ENCODE results near the gene DPF3.

Gene DPF3

GRCh38 chr14:72673179-72673578, 220.7 kb downstream of the DPF3 start:
- DNase-seq, result no peak

- DNase-seq, result no peak
Measured at GRCh38 chr14:72666610-72667009, 227.3 kb downstream of the DPF3 start.

GRCh38 chr14:72665259-72665658, 228.6 kb downstream of the DPF3 start:
- DNase-seq, result no peak

GRCh38 chr14:72664651-72665050, 229.2 kb downstream of the DPF3 start:
- DNase-seq, result no peak

GRCh38 chr14:72663956-72664650, 229.8 kb downstream of the DPF3 start:
- no peak for DNase-seq

- no peak for DNase-seq
Measured at GRCh38 chr14:72663076-72663487, 230.8 kb downstream of the DPF3 start.

- no peak for DNase-seq
Measured at GRCh38 chr14:72662214-72662613, 231.7 kb downstream of the DPF3 start.

GRCh38 chr14:72657214-72657921, 236.5 kb downstream of the DPF3 start:
- DNase-seq, result no peak

- no peak for DNase-seq
Measured at GRCh38 chr14:72653026-72653425, 240.9 kb downstream of the DPF3 start.

GRCh38 chr14:72652179-72652578, 241.7 kb downstream of the DPF3 start:
- DNase-seq, result no peak

GRCh38 chr14:72651714-72652113, 242.2 kb downstream of the DPF3 start:
- DNase-seq, result no peak

- no peak for DNase-seq
Measured at GRCh38 chr14:72651081-72651480, 242.8 kb downstream of the DPF3 start.

- no peak for DNase-seq
Measured at GRCh38 chr14:72649603-72650227, 244.2 kb downstream of the DPF3 start.

GRCh38 chr14:72647782-72648181, 246.1 kb downstream of the DPF3 start:
- no peak for DNase-seq

GRCh38 chr14:72646861-72647528, 246.9 kb downstream of the DPF3 start:
- no peak for DNase-seq

- DNase-seq, result no peak
Measured at GRCh38 chr14:72645706-72646105, 248.2 kb downstream of the DPF3 start.

- DNase-seq, result no peak
Measured at GRCh38 chr14:72644758-72645489, 249.0 kb downstream of the DPF3 start.

GRCh38 chr14:72644038-72644437, 249.9 kb downstream of the DPF3 start:
- DNase-seq, result no peak

- DNase-seq, result no peak
Measured at GRCh38 chr14:72643317-72643801, 250.5 kb downstream of the DPF3 start.

- DNase-seq, result no peak
Measured at GRCh38 chr14:72640911-72641485, 252.9 kb downstream of the DPF3 start.

GRCh38 chr14:72638021-72638420, 255.9 kb downstream of the DPF3 start:
- DNase-seq, result no peak

GRCh38 chr14:72636871-72637270, 257.0 kb downstream of the DPF3 start:
- DNase-seq, result no peak
